DMS79 treated with DMSO at 0.1 percent for 48 hours (cell line): ENCODE results near the gene SOX6.

Experiments
- DNase-seq: peaks from one replicate; lab custom pipeline; 2025; lab: John Stamatoyannopoulos, UW

SOX6 gene

GRCh38 chr11:16000065-16000464 is 356.3 kb downstream of the SOX6 start:
- DNase-seq = no peak

GRCh38 chr11:15993345-15993744 is 363.0 kb downstream of the SOX6 start:
- DNase-seq = no peak

- no peak for DNase-seq
Observed at GRCh38 chr11:15991215-15991614, 365.1 kb downstream of the SOX6 start.

- DNase-seq = no peak
Observed at GRCh38 chr11:15989685-15990084, 366.7 kb downstream of the SOX6 start.

- no peak for DNase-seq
Observed at GRCh38 chr11:15988693-15989231, 367.6 kb downstream of the SOX6 start.

GRCh38 chr11:15988016-15988550 is 368.3 kb downstream of the SOX6 start:
- DNase-seq = no peak

GRCh38 chr11:15987046-15987445 is 369.3 kb downstream of the SOX6 start:
- DNase-seq = no peak

- DNase-seq = no peak
Observed at GRCh38 chr11:15985860-15986139, 370.5 kb downstream of the SOX6 start.

- peak; percentile 99 for DNase-seq
Observed at GRCh38 chr11:15985127-15985859, 371.1 kb downstream of the SOX6 start.

GRCh38 chr11:15981292-15981691 is 375.1 kb downstream of the SOX6 start:
- DNase-seq = no peak

- DNase-seq = no peak
Observed at GRCh38 chr11:15977116-15977515, 379.2 kb downstream of the SOX6 start.

- DNase-seq = no peak
Observed at GRCh38 chr11:15976433-15977045, 379.8 kb downstream of the SOX6 start.

- DNase-seq = no peak
Observed at GRCh38 chr11:15975742-15976141, 380.6 kb downstream of the SOX6 start.

- no peak for DNase-seq
Observed at GRCh38 chr11:15972838-15973237, 383.5 kb downstream of the SOX6 start.

GRCh38 chr11:15971215-15971546 is 385.2 kb downstream of the SOX6 start:
- no peak for DNase-seq

GRCh38 chr11:15970506-15971214 is 385.7 kb downstream of the SOX6 start:
- no peak for DNase-seq

- no peak for DNase-seq
Observed at GRCh38 chr11:15969701-15970329, 386.5 kb downstream of the SOX6 start.

- peak; percentile 19 for DNase-seq
Observed at GRCh38 chr11:15969281-15969680, 387.1 kb downstream of the SOX6 start.

- no peak for DNase-seq
Observed at GRCh38 chr11:15968461-15969130, 387.8 kb downstream of the SOX6 start.

GRCh38 chr11:15967966-15968365 is 388.4 kb downstream of the SOX6 start:
- DNase-seq = no peak

- DNase-seq = no peak
Observed at GRCh38 chr11:15967166-15967565, 389.2 kb downstream of the SOX6 start.
